A549 (cell line): Measurements from ENCODE around the gene ATMIN.

Experiments used
- CTCF ChIP-seq: fragments of >200 bp; sonication (Bioruptor Twin); formaldehyde crosslinking; IDR thresholded peaks from 3 replicates; pipeline ENCODE4 v1.5.1; 2016
- RFX5 ChIP-seq: fragments of 450-650 bp; IDR thresholded peaks from 2 replicates; pipeline ENCODE4 v1.7.1; 2014; ENCODE audit warnings: antibody characterized with exemption, mild to moderate bottlenecking, moderate library complexity
- ZFP36 ChIP-seq: fragments of 450-650 bp; IDR thresholded peaks from 2 replicates; pipeline ENCODE4 v1.6.1; 2014; ENCODE audit warnings: borderline replicate concordance; ENCODE audit not compliant: partially characterized antibody

- TF ChIP-seq ZFP36 = no peak
- TF ChIP-seq CTCF = no peak
- no peak for TF ChIP-seq RFX5
Observed at GRCh38 chr16:81006211-81006812, 29.3 kb upstream of the ATMIN start.
